T-cell (primary cell): Measurements from ENCODE around the gene KRT15. TPM values are rescaled to one million over a fixed set of nuclear protein-coding genes. Genes with fewer than 3 reads are reported as not detected.

Experiments used
- ATAC-seq, 4 experiments: fragments of 200-7000 bp in 3 of 4; fragments of 150-1000 bp in 1 of 4; cut with Tn5 transposase; replicated peaks in 1 of 4; 1 replicate in 3 of 4; 2 replicates in 1 of 4; pipeline ENCODE4 v1.10.0; 2021; ENCODE audit warnings: moderate library complexity in 3 of 4, mild to moderate bottlenecking in 2 of 4, moderate number of reproducible peaks in 1 of 4
- CTCF ChIA-PET, 2 donors: fragments of 300-600 bp; sonication (Branson Sonifier 250); formaldehyde crosslinking; loops; one replicate each; lab custom pipeline; 2022; ENCODE audit warnings: antibody characterized with exemption in 2 of 2; lab: Charles Lee
- POLR2A ChIA-PET, 2 donors: fragments of 300-600 bp; sonication (Branson Sonifier 250); formaldehyde crosslinking; loops; one replicate each; lab custom pipeline; 2022; ENCODE audit warnings: antibody characterized with exemption in 2 of 2; lab: Charles Lee
- DNase-seq, 35 experiments: peaks; one replicate each; pipeline versions ENCODE4 v3.0.0 to v3.0.0-alpha.2; 2013 to 2023
- H3K27ac ChIP-seq: one replicate; pipeline ENCODE4 v1.5.1; 2013; ENCODE audit warnings: low read length
- H3K27me3 ChIP-seq, 2 experiments: replicated peaks in 1 of 2; 1 replicate in 1 of 2; 2 replicates in 1 of 2; pipeline versions ENCODE4 v1.6.1 to v1.7.0; 2013; ENCODE audit warnings: low read length in 1 of 2, mixed read lengths in 1 of 2; ENCODE audit not compliant: control insufficient read depth in 2 of 2, insufficient read depth in 2 of 2; ENCODE audit errors: extremely low read depth in 1 of 2
- H3K36me3 ChIP-seq, 2 donors: 1 replicate in 1 of 2; 2 replicates in 1 of 2; pipeline versions ENCODE4 v1.6.1 to v1.7.0; 2013; ENCODE audit warnings: low read length in 1 of 2; ENCODE audit not compliant: control insufficient read depth in 2 of 2, insufficient read depth in 1 of 2; ENCODE audit errors: extremely low read depth in 1 of 2
- H3K4me1 ChIP-seq, 2 experiments: 1 replicate in 1 of 2; 2 replicates in 1 of 2; pipeline versions ENCODE4 v1.6.1 to v1.7.0; 2013; ENCODE audit warnings: low read length in 2 of 2, mixed read lengths in 1 of 2; ENCODE audit not compliant: insufficient read depth in 2 of 2, control insufficient read depth in 1 of 2; ENCODE audit errors: extremely low read depth in 1 of 2
- H3K4me3 ChIP-seq, 2 donors: 1 replicate in 1 of 2; 2 replicates in 1 of 2; pipeline versions ENCODE4 v1.5.1 to v1.7.0; 2013; ENCODE audit warnings: mild to moderate bottlenecking in 2 of 2, low read length in 1 of 2, moderate library complexity in 1 of 2; ENCODE audit not compliant: control insufficient read depth in 1 of 2; ENCODE audit errors: extremely low read depth in 1 of 2
- H3K9me3 ChIP-seq: 2 replicates; pipeline ENCODE4 v1.7.0; 2013
- H3K27ac Mint-ChIP-seq, 2 donors: one replicate each; pipeline ENCODE4 v1.8.0; 2020 to 2021; ENCODE audit warnings: mild to moderate bottlenecking in 2 of 2, mixed read lengths in 2 of 2
- H3K27me3 Mint-ChIP-seq, 2 donors: one replicate each; pipeline ENCODE4 v1.8.0; 2021 to 2022; ENCODE audit warnings: mixed read lengths in 2 of 2
- H3K36me3 Mint-ChIP-seq: one replicate; pipeline ENCODE4 v1.8.0; 2021; ENCODE audit warnings: mixed read lengths
- H3K4me1 Mint-ChIP-seq, 3 donors: one replicate each; pipeline ENCODE4 v1.8.0; 2020 to 2022; ENCODE audit warnings: mixed read lengths in 3 of 3, mild to moderate bottlenecking in 1 of 3
- H3K4me3 Mint-ChIP-seq, 3 donors: one replicate each; pipeline ENCODE4 v1.8.0; 2020 to 2022; ENCODE audit warnings: mild to moderate bottlenecking in 3 of 3, mixed read lengths in 3 of 3, moderate library complexity in 3 of 3
- H3K9me3 Mint-ChIP-seq, 3 donors: one replicate each; pipeline ENCODE4 v1.8.0; 2020 to 2022; ENCODE audit warnings: mixed read lengths in 3 of 3
- WGBS: methylation state at CpG from one replicate; pipeline ENCODE4 v1.1.5; 2013; ENCODE audit warnings: missing lambda C conversion rate; ENCODE audit not compliant: insufficient coverage; 5-methylcytosine and 5-hydroxymethylcytosine counted together
- total RNA-seq, 35 experiments: library from RNA in 6 of 35; stranded (reverse) in 6 of 35; fragments of 120-200 nt in 1 of 35; gene quantifications; one replicate each; pipeline versions ENCODE4 v1.2.1 to v1.2.4 and lab custom pipeline; 2013 to 2026

The KRT15 gene
- total RNA-seq, 5 donors from 2014 or later (not counting 1 experiment from before 2014, with no cell fraction given): 0.18 to 0.63 TPM; not detected in 3

DNA sequence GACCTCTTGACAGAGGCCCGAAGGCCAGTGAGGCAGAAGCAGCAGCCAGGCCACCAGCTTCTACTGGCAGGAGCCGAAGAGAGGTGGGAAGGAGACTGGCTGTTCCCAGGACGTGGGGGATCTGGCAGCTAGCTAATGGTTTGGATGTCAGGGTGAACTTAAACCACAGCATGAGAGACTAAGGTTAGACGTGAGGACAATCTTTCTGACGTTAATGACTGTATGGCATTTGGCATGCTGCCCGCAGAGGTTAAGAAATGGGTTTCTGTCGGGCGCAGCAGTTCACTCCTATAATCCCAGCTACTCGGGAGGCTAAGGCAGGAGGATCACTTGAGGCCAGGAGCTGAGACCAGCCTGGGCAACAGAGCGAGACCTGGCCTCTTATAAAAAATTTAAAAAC, 7.0 kb downstream of the KRT15 start:
- no peaks in the 10 kb centered on the region for H3K9me3 Mint-ChIP-seq
- no peak overlapping the region for H3K27ac Mint-ChIP-seq
- H3K4me1 ChIP-seq: no peaks in the 10 kb centered on the region
- peaks cover 2 to 4% of the 10 kb centered on the region in 2 donors for H3K27me3 Mint-ChIP-seq
- no peak overlapping the region for H3K4me3 ChIP-seq
- DNase-seq (no peak), ATAC-seq (no peak)
- no peak overlapping the region for H3K27ac ChIP-seq
- H3K27me3 ChIP-seq: peaks cover 0 to 13% of the 10 kb centered on the region in 2 experiments
- H3K4me1 Mint-ChIP-seq: no peaks in the 10 kb centered on the region
- no peak overlapping the region for H3K4me3 Mint-ChIP-seq
- H3K9me3 ChIP-seq: no peaks in the 10 kb centered on the region
- ChIA-PET CTCF (no interaction called here), POLR2A (no interaction called here)
- WGBS: 75% methylated on average over 4 of the region's 10 CpGs
- no peaks in the 10 kb centered on the region for H3K36me3 Mint-ChIP-seq
- no peaks in the 10 kb centered on the region for H3K36me3 ChIP-seq

DNA sequence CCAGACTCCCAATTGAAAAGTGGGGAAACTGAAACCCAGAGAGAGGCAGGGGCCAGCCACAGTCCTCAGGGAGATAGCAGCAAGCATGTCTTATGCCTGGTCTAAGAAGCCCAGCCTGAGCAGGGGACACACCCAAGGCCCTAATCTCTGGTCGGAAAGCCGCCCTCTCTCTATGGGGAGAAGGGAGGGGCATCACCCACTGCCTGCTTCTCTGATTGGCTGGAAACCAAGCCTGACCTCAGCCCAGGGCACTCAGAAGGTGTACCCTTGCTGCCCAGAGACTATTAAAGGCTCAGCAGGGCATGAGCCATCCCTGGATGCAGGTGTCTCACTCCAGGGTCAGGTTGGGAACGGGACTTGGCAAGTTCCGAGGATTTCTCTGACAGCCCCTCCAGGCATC, 7.6 kb downstream of the KRT15 start:
- ChIA-PET CTCF (no interaction called here), POLR2A (no interaction called here)
- Mint-ChIP-seq H3K36me3 (no peaks in the 10 kb centered on the region), H3K27me3 (peaks cover under 1 to 4% of the 10 kb centered on the region in 2 donors), H3K4me3 (no peak overlapping the region), H3K4me1 (no peaks in the 10 kb centered on the region), H3K9me3 (no peaks in the 10 kb centered on the region), H3K27ac (no peak overlapping the region)
- 85% methylated on average over 3 of the region's 4 CpGs for WGBS
- H3K4me1 ChIP-seq: no peaks in the 10 kb centered on the region
- H3K27me3 ChIP-seq: peaks cover 0 to 9% of the 10 kb centered on the region in 2 experiments
- H3K27ac ChIP-seq: no peak overlapping the region
- no peak overlapping the region for H3K4me3 ChIP-seq
- no peaks in the 10 kb centered on the region for H3K9me3 ChIP-seq
- DNase-seq (no peak), ATAC-seq (no peak)
- no peaks in the 10 kb centered on the region for H3K36me3 ChIP-seq

DNA sequence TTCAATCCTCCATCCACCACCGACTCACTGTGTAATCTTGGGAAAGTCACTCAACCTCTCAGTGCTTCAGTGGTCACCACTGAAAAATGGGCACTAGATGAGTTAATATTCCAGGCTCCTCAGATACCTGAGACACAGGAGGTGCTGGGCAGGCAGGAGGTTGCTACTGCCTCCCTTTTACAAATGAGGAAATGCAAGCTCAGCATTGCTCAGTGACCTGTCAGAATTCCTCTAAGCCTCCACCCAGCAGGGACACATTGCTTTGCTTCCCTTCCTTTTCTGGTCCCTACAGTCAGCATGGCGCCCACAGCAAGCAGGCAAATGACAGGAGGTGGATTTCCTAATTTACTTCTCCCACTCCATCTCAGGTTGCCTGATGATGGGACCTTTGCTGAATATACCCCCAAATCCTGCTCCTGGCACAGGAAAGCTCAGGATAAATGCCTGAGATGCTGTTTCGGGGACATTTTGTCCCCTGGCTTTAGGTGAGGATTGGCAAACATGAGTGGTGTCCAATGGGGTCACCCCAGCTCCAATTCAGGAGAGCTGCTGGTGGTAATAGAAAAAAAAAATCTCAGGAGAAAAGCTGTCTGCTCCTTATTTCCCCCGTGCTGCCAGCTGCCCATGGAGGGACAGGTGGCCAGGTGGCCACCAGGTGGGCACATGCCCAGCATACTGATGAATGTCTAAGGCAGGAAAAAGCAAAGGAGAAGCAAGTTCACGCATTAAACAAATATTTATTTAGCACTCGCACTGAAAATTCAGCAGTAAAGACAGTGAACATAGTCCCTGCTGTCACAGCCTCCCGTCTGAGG, 8.2 kb downstream of the KRT15 start:
- Mint-ChIP-seq H3K4me3 (no peak overlapping the region), H3K9me3 (no peaks in the 10 kb centered on the region), H3K36me3 (no peaks in the 10 kb centered on the region), H3K27ac (no peak overlapping the region), H3K4me1 (no peaks in the 10 kb centered on the region), H3K27me3 (peaks cover 0 to 4% of the 10 kb centered on the region in 2 donors)
- Histone ChIP-seq H3K27me3 (peaks cover 0 to 4% of the 10 kb centered on the region in 2 experiments), H3K4me1 (no peaks in the 10 kb centered on the region), H3K27ac (no peak overlapping the region), H3K4me3 (no peak overlapping the region), H3K36me3 (no peaks in the 10 kb centered on the region), H3K9me3 (no peaks in the 10 kb centered on the region)
- CTCF ChIA-PET: no interaction called here
- POLR2A ChIA-PET: no interaction called here
- DNase-seq (no peak), ATAC-seq (no peak)
- WGBS: 92% methylated on average over 6 of the region's 7 CpGs

DNA sequence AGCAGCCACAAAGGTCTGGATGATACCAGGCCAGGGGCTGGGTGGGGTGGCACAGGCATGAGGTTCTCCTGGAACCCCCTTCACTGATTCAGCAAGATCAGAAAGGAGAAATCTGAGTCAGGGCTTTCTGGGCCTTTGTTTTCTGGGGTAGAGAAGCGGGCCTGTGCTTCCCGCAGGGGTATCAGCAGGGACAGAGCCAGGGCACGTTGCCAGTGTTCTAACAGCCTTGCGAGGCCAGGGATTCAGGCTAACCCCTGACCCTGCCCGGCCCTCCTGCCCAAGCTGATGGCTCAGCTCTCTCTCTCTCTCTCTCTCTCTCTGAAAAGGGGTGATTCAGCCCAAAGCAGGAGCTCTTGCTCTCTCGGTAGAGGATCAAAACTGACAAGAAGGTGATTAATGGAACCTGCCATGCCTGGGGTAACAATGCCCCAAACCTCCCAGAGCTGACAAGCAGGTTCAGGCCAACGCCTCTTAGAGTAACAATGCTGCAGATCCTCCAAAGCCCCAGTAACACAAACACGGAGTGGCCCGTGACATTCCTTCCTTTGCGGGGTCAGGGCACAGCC, 11.3 kb downstream of the KRT15 start:
- Histone ChIP-seq H3K27ac (no peak overlapping the region), H3K27me3 (peaks cover 0 to 8% of the 10 kb centered on the region in 2 experiments), H3K9me3 (no peaks in the 10 kb centered on the region), H3K4me1 (no peaks in the 10 kb centered on the region), H3K36me3 (no peaks in the 10 kb centered on the region), H3K4me3 (no peak overlapping the region)
- Mint-ChIP-seq H3K4me1 (no peaks in the 10 kb centered on the region), H3K27ac (no peak overlapping the region), H3K4me3 (no peak overlapping the region), H3K9me3 (no peaks in the 10 kb centered on the region), H3K36me3 (no peaks in the 10 kb centered on the region), H3K27me3 (no peaks in the 10 kb centered on the region)
- ChIA-PET POLR2A (no interaction called here), CTCF (no interaction called here)
- ATAC-seq (no peak), DNase-seq (no peak)
- WGBS: 78% methylated on average over 9 of the region's 10 CpGs

DNA sequence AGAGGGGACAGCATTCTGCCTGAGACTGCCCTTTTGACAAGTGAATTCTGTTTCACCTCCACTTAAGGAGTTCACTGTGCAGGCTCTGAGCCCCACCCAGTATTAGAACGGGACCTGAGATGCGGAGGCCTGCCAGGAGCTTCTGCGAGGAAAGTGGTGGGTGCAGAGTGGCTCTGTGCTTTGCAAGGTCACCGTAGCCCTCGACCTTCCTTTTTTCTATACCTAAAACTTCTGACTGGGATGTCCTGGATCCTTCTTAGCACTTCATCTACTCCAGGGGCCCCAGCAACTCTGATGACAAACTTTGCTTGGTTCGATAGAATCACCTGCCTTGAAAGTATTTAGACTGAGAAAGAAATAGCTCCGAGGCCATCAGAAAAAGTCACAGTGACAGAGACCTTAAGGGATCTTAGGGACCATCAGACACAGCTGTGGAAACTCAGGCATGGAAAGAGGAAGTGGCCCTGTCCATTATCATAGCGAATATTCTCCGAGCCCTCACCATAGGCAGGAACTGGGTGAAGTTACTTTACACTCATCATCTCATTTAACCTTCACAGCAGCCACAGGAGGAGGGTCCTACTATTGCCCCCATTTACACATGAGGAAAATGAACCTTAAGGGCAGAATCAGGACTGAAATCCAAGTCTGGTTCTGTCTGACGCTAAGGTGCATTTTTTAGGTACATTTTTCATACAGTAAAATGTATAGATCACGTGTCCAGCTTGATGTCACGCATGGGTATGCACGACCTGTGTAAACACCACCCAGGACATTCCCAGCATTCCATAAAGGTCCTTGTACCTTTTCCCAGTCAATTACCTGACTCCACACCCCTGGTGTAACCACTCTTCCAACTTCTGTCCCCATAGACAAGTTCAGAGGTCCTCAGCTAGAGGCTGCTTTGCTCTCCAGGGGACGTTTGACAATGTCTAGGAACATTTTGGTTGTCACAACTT, 12.6 kb downstream of the KRT15 start:
- Histone ChIP-seq H3K27me3 (peaks cover 0 to 4% of the 10 kb centered on the region in 2 experiments), H3K4me1 (no peaks in the 10 kb centered on the region), H3K27ac (no peak overlapping the region), H3K9me3 (no peaks in the 10 kb centered on the region), H3K36me3 (no peaks in the 10 kb centered on the region), H3K4me3 (no peak overlapping the region)
- DNase-seq: no peak
- Mint-ChIP-seq H3K27me3 (no peaks in the 10 kb centered on the region), H3K36me3 (no peaks in the 10 kb centered on the region), H3K27ac (no peak overlapping the region), H3K4me3 (no peak overlapping the region), H3K4me1 (no peaks in the 10 kb centered on the region), H3K9me3 (no peaks in the 10 kb centered on the region)
- WGBS: 89% methylated on average over 7 of the region's 14 CpGs
- ChIA-PET POLR2A (interaction anchor here in 1 of 2 donors (0.7 kb wide), 1 partner anchor 275 kb away, joined by 3 read pairs; no protein-coding TSS in a partner anchor), CTCF (interaction anchor here in 1 of 2 donors (0.8 kb wide), 1 partner anchor 189 kb away, joined by 3 read pairs; no protein-coding TSS in a partner anchor)
- no peak for ATAC-seq
